Measurements from ENCODE around the gene FRMD3. TPM values are rescaled to one million over a fixed set of nuclear protein-coding genes. Genes with fewer than 3 reads are reported as not detected.

FRMD3 gene
- total RNA-seq, 1 donor from 2014 or later = 97.7 TPM

DNA sequence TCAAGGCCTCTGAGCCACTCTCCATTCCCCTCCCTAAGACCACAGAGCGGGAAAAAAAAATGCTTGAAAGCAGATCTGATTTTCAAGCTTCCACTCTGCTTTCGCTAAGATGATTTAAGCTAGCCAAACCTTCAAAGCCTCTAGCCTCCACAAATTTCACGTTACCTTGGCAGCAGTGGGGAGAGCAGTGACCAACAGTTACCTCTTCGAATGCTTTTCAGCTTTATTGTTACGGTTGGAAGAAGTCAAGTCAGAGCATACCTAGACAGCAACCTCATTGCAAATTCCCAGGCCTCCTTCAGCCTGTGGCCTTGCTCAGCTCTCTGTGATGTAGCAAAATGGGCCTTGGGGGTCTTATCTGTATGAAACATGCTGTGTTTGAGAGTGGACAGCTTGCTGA is 89.6 kb downstream of the FRMD3 start:
- intact Hi-C loops (cut with micrococcal nuclease) = no loop called here
- DNase-seq = no peak
- no peak for ATAC-seq

DNA sequence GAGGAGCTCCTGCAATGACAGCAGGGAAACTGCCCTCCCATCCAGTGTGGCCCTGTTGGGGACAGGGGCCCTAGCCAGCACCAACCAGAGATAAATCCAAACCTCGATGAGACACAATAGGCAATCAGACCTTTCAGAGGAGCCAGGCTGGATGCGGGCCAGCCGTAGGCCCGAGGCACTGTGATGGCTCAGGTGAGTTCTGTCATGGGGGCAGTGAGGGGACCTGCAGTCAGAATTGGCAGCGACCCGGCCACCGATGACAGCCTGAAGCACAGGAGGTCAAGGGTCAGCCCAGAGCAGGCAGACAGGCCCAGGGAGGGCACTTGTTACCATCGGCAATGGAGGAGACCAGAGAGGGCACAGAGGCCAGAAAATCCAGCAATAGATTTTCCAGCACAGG is 90.8 kb downstream of the FRMD3 start:
- intact Hi-C loops (cut with micrococcal nuclease) = no loop called here
- ATAC-seq = no peak
- peak; percentile 34 for DNase-seq

DNA sequence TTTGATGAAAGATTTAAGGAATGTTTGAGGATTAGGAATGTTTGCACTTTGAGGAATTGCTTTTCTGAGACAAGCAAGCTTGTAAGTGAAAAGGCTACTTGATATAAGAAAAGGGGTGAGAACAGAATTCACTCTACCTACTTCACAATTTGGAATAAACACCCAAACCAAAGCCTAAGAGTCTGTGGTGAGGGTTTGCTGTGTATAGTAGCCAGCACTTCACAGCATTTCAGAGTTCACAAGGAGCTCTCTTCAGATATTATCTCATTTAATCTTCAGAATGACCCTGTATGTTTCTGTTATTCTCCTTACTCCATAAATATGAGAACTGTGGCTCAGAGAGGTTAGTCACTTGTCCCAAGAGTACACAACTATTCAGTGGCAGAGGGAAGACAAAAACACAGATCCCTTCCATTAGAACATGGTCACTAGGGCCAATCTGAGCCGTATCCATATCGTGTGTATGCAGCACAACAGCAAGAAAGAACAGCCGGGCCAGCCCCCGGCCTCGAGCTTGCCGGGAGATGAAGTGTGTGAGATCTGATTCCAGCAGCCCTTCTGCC is 92.4 kb downstream of the FRMD3 start:
- intact Hi-C loops (cut with micrococcal nuclease) = no loop called here
- DNase-seq (no peak), ATAC-seq (no peak)

DNA sequence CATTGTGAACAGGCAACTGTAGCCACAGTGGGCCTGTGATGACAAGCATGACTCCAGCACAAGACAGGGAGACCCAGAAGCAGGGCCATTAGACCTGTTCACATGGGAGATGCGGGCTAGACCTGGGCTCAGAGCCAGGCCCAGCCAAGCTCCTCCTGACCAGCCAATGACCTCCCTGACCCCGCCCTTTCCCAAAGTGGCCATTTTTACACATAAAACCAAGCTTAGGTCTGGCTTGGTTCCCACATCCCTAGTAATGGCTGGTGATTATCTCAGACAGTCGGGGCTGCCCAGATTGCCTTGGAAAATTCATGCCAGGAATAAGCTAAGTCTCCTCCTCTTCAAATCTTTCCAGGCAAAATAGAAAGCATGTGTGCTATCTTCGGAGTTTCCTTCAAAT is 94.1 kb downstream of the FRMD3 start:
- ATAC-seq = peak; percentile 80

DNA sequence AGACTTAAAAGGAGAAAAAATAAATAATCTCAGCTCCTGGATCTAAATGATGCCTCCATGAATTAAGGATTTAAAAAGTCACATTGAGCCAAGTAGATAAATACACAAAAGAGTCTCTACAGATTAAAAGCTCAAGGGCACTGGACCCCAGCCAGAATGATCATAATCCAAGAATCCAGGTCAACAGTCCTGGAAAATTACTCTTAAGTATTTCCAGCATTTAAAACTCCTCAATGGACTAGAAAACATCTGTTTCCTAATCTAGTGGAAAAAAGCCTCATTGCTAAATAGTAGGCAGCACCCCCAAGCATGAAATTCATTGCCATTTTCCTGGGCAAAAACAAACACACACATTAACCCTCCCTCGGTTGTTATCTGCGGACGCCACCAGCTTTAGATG is 96.8 kb downstream of the FRMD3 start:
- intact Hi-C loops (cut with micrococcal nuclease) = no loop called here
- peak; percentile 28 for ATAC-seq
- no peak for DNase-seq

More for the DNA sequence above, 94.1 kb downstream of the FRMD3 start:
- peak; percentile 78 for DNase-seq
- intact Hi-C loops (cut with micrococcal nuclease) = no loop called here

DNA sequence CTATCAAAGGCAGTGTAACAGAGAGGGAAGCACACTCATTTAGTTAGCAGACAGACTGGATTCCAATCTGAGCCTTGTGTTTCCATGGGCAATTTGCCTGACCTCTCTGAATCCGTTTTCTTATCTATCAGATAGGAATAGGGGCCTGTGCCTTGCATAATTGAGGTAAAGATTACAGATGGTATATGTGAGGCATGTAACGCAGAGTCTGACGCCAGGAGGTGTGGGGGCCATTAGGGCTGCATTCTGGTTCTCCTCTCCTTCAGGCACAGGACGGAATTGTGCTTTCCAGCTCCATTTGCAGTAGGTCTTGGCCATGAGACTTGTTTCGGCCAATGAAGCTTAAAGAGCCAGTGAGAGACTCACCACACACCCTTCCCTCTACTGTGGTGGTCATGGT is 97.6 kb downstream of the FRMD3 start:
- ATAC-seq = no peak
- intact Hi-C loops (cut with micrococcal nuclease) = no loop called here
- no peak for DNase-seq

DNA sequence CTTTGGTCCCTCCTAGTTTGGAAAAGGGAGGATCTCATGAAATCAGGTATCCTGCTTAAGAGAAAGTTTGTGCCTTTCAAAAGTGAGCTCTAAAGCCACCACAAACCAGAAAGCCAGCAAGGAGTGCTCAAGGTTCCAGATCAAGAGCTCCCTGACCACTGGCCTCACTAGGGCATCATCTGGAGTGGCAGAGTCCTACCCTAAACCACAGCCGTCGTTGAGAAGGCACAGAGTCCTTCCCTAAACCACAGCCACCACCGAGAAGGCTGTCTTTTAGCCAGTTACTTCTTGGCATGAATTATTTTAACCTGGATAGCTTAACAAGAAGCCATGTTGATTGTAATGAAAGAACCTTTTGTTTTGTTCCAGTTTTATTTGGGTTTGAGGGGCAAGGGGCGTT is 102.9 kb downstream of the FRMD3 start:
- intact Hi-C loops (cut with micrococcal nuclease) = no loop called here
- no peak for ATAC-seq
- DNase-seq = no peak

DNA sequence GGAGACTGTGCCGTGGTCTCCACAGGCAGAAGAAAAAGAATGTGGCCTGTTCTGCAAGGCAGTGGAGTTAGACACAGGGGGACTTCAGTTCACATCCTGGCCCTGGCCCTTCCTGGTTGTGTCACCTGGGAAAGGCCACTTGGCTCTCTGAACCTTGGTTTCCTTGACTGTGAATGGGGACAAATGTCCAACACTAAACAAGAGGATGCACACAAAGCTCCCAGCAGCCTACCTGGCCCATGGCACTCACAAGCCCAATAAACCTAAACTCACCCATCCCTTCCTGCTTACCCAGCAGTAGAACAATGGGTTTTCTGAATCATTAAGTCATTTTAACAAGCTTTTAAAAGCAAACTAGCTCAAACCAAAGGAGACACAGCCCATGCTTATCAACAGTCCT is 103.9 kb downstream of the FRMD3 start:
- DNase-seq = no peak
- no peak for ATAC-seq
- intact Hi-C loops (cut with micrococcal nuclease) = no loop called here

DNA sequence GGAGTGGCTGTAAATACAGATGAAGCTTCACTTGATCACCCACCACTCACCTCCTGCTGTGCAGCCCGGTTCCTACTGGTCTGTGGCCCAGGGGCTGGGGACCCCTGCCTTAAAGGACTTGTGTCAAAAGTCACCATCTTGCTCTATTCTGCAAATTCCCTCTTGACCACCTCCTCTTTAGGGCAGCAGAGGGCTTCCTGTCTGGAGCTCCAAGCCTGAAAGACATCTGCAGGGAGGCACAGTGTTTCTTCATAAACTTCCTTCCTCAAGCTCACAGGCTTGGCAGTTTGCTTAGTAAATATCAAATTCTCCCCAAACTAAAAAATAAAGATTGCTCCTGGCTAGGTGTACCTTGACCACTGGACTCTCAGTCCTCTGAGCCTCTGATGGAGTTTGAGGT is 104.4 kb downstream of the FRMD3 start:
- peak; percentile 5 for ATAC-seq
- no peak for DNase-seq
- intact Hi-C loops (cut with micrococcal nuclease) = no loop called here

DNA sequence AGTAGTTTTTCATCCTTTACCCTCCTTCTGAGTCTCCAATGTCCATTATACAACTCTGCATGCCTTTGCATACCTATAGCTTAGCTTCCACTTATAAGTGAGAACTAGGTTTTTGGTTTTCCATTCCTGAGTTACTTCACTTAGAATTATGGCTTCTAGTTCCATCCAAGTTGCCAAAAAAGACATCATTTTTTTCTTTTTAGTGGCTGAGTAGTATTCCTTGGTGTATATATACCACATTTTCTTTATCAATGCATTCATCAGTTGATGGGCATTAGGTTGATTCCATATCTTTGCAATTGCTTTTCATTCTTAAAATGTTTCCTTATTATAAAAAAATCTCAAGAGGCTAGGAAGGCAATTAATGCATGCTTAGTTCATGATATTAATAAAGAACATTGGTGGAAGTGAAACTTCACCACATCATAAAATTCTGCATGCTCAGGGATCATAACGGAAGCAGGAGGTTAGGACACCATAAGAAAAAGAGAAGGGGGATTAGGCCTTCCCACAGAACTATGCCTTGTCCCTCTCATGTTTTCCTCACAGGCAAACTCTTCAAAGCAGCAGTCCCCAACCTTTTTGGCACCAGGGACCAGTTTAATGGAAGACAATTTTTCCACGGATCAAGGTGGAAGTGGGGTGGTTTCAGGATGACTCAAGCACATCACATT is 105.2 kb downstream of the FRMD3 start:
- no peak for DNase-seq
- intact Hi-C loops (cut with micrococcal nuclease) = no loop called here
- peak; percentile 17 for ATAC-seq

DNA sequence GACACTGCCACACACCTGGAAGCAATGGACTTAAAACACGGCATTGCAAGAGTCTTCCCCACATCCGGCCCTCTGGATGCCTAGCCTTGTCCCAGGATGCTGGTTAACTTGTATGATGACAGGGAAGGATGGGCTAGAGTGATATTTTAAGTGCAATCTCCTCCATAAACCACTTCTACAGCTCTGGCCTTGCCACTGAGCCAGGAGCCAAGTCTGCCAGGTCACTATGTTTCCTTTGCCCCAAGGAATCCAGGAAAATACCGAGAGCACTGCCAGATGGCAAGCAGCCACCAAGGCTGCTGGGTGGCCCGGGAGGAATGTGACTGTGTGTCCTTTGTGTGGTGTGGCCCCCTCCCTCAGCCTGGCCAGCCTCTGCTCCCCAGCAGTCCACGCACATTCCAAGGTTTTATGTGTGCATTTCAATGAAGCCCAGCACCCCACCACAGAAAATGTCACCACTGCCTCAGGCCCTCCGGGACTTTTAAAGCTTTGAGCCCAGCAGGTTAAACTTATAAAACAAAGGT is 106.0 kb downstream of the FRMD3 start:
- DNase-seq = peak; percentile 88
- intact Hi-C loops (cut with micrococcal nuclease) = no loop called here
- ATAC-seq = peak; percentile 94

DNA sequence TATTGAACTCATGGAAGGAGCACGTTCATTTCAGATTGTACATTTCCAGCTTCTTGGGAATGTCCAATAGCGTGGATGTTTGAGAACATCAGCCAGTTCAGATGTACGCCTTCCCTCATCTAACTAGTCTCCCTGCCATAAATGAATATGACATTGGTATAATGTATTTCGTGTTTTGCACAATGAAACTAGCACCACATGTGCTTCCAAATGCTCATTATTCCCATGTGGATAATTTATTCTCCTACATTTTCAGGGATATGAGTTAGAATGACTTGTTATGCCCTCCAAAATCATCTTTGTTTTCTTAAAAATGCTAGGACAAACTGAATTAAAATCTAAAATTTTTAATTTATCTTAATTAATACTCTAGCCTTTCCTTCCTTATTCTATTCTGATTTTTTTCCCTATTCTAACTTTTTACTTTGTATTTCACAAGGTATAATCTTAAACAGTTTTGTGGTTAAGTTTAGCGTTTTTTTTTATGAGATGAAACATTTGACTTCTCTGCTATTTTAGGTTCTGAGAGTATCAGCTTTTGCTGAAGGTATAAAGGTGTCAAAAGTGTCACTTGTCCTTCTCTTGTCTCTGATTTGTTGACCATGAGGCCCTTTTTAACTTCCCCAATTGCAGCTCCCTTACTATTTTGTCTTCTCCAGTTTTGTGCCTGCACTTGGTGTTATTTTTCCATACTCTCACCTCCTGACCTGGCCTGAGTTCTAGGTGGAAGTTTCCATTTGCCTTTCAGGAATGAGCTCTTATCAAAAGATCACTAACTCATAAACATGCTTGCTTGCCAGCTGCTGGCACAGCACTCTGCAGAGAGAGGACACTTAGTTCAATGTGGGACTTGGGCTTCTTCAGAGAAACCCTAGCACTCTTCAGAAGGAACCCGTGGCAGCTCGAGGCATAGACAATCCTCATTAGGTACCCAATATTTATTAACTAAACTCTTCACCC is 106.8 kb downstream of the FRMD3 start:
- peak; percentile 54 for DNase-seq
- peak; percentile 60 for ATAC-seq
- intact Hi-C loops (cut with micrococcal nuclease) = no loop called here

DNA sequence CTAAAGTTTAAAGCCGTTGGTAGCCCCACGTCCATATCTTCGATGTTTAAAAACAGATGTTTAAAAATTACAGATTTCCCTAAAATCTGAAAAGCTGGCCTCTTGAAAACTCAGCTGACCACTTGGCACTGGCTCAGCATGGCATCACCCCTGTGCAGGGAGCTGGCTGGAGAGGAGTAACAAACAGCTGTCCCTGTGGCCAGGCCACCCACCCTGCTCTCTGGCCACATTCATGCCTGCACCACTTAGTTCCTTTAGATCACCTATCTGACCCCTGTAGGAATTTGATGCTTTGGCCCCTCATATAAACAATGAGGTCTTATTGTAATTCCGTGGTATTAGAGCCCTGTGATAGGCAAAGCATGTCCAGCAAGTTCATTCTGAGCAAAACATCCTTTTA is 107.5 kb downstream of the FRMD3 start:
- no peak for ATAC-seq
- intact Hi-C loops (cut with micrococcal nuclease) = no loop called here

DNA sequence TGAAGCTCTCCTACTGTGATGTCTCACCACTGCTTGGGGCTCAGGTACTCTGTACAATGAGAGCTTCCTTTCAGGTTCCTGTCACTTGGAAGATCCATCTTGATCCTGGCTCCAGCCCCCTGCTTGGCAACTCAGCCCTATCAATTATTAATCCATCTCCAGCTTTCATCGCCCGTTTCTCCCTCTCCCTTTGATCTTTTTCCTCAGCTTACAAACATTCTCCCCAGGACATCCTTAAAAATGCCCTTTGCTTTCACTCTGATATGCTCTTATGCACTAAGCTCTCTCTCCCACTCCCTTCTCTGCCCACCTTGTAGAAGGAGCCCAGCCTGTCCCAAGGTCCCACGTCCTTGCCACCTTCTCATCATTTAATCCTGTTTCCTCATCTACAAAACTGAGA is 109.0 kb downstream of the FRMD3 start:
- ATAC-seq (no peak), DNase-seq (no peak)
- intact Hi-C loops (cut with micrococcal nuclease) = no loop called here

More for the DNA sequence above, 107.5 kb downstream of the FRMD3 start:
- peak; percentile 50 for DNase-seq

DNA sequence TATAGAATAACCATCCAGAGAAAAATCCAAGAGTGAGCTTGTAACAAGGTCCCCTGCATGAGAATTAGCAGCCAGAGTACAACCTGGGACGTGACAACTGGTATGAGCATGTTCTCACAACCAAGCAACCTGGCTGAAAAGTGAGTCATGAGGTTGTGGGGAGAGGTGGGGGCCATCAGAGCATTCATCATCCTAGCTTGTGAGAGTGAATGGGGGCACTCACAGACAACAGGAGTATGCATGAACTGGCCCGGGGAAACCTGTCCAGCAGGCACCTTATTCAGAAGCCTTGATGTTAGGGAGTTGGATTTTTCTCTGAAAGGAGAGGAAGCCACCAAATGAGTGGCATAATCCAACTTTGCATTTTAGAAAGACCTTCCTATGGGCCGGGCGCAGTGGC is 113.0 kb downstream of the FRMD3 start:
- no peak for ATAC-seq
- DNase-seq = no peak
- intact Hi-C loops (cut with micrococcal nuclease) = no loop called here

DNA sequence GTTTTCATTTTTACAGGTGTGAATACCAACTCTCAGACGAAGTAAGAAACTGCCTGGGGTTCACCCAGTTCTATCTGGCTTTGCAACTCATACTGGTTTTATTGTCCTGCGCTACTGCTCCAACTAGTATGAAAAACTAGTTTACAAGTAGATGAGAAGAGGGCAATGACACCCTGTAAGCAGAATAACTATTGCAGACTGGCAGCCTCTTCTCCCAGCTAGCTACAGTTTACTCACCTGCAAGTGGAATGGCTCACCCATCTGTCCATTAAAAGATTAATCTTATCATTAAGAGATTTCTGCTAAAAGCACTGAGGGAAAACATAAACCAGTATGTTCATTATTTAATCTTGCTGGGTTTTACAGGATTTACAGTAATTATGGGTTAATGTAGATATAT is 113.4 kb downstream of the FRMD3 start:
- no peak for DNase-seq
- no peak for ATAC-seq
- intact Hi-C loops (cut with micrococcal nuclease) = no loop called here

DNA sequence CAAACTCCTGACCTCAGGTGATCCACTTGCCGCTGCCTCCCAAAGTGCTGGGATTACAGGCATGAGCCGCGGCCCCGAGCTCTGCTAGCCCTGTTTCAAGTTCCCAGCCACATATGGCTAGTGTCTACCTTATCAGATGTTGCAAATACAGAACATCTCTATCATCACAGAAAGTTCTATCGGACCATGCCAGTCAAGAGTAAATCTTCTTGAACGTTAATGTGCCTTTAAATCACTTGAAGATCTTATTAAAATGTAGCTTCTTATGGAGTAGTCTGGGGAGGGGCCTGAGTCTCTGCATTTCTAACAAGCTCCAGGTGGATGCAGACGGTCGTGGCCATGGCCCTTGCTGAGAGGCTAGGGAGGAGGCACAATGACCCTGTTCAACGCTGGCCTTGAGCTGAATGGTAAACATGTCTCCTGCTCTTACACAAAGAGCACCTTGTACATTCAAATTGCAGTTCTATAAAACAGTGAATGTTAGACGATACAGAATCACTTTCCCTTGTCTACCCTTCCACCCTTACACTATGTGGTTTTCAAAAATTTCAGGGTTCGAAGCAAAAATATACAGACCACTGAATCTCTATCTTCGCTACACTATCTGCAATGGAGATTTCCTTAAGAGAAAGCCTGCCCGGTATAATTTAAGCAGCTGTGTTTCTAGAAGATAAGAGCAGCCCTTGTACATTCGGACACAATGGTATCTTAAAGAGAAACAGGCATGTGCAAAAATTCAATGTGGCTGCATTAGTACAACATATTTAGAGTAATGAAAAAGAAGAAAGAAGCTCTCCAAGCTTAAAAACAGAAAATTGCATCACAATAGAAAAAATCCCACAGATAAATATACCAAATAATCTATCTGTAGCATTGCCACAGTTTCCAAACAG is 114.1 kb downstream of the FRMD3 start:
- intact Hi-C loops (cut with micrococcal nuclease) = no loop called here
- ATAC-seq (no peak), DNase-seq (no peak)

DNA sequence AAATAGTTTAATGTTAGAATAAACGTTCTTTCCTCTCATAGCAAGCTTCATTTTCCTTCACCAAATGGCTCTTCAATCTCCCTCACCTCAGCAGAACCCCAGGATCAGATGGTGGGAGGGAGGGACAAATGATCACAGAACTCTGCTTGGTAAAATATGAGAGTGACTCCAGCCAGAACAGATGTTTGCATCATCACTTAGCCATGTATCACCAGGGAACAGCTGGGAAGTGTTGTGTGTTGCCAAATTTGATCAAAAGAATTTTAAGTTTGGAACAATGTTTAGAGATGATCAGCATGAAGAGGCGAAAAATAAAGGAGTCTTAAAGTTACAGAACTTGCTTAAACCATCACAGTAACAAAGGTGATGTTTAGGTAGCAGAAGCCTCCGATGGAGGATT is 115.7 kb downstream of the FRMD3 start:
- DNase-seq (no peak), ATAC-seq (peak; percentile 87)
- intact Hi-C loops (cut with micrococcal nuclease) = no loop called here

DNA sequence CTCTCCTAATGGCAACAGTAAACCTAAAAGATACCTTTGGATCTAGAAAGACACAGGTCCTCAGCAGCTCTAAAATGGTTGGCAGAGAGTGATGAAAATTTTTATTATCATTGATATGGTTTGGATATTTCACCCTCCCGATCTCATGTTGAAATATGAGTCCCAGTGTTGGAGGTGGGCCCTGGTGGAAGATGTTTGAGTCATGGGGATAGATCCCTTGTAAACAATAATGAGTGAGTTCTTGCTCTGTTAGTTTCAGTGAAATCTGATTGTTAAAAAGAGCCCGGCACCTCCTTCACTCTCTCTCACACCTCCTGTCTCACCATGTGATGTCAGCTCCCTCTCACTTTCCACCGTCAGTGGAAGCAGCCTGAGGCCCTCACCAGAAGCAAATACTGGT is 117.7 kb downstream of the FRMD3 start:
- ATAC-seq = no peak
- DNase-seq = no peak
- intact Hi-C loops (cut with micrococcal nuclease) = no loop called here
